HG03103 (cell line): ENCODE measurements around the gene KRTAP9-9.
"Not testable (repeated sequence)": the region's sequence is repeated elsewhere in the genome, so short reads cannot be mapped to it uniquely, and the experiment has no call there.

ENCODE experiments used
- ATAC-seq: cut with Tn5 transposase; IDR thresholded peaks from one replicate; pipeline ENCODE4 v1.9.1; 2021; ENCODE audit warnings: low read depth; ENCODE audit not compliant: unreplicated experiment

KRTAP9-9 gene

DNA sequence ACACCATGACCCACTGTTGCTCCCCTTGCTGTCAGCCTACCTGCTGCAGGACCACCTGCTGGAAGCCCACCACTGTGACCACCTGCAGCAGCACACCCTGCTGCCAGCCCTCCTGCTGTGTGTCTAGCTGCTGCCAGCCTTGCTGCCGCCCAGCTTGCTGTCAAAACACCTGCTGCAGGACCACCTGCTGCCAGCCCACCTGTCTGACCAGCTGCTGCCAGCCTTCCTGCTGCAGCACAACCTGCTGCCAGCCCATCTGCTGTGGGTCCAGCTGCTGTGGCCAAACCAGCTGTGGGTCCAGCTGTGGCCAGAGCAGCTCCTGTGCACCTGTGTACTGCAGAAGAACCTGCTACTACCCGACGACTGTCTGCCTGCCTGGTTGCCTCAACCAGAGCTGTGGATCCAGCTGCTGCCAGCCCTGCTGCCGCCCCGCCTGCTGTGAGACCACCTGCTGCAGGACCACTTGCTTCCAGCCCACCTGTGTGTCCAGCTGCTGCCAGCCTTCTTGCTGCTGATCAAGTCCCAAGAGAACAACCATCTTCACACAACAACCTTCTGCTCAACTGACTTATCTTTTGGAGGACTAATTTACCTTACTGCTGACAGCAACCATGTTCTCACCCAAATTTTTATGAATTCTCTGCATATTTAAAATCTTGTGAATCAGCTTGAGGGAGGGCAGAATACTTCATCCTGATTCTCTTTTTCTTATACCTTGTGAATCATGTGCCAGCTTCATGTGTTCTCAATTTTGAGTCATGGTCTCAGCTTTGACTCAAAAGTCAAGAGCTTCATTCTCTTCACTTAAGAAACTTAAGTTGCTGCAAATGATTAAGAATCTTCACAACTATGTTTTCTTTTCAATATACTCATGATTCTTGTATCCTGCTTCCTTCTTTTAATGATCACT lies at the start of gene KRTAP9-9:
Gene KRTAP9-9 (plus strand): TSS at position 4 of the 910 bp plus-strand sequence.
- not testable (repeated sequence) for ATAC-seq

GRCh38 chr17:41211845-41212466 lies 43.2 kb upstream of the KRTAP9-9 start:
- ATAC-seq, result no peak

GRCh38 chr17:41212524-41213169 lies 42.5 kb upstream of the KRTAP9-9 start:
- ATAC-seq, result no peak

- no peak for ATAC-seq
These were observed 39.5 kb upstream of the KRTAP9-9 start for GRCh38 chr17:41215681-41216080.

- no peak for ATAC-seq
These were observed 31.4 kb upstream of the KRTAP9-9 start for GRCh38 chr17:41223821-41224220.

GRCh38 chr17:41226051-41226450 lies 29.1 kb upstream of the KRTAP9-9 start:
- ATAC-seq, result no peak

DNA sequence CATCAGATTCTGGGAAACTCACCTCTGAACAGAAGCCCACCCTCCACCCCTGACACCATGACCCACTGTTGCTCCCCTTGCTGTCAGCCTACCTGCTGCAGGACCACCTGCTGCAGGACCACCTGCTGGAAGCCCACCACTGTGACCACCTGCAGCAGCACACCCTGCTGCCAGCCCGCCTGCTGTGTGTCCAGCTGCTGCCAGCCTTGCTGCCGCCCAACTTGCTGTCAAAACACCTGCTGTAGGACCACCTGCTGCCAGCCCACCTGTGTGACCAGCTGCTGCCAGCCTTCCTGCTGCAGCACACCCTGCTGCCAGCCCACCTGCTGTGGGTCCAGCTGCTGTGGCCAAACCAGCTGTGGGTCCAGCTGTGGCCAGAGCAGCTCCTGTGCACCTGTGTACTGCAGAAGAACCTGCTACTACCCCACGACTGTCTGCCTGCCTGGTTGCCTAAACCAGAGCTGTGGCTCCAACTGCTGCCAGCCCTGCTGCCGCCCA lies 28.5 kb upstream of the KRTAP9-9 start, which contains the start of gene KRTAP9-2:
Gene KRTAP9-2 (plus strand): TSS at position 51 of the 498 bp plus-strand sequence. CDS start 7 bp downstream, at position 58.
- ATAC-seq, result not testable (repeated sequence)

DNA sequence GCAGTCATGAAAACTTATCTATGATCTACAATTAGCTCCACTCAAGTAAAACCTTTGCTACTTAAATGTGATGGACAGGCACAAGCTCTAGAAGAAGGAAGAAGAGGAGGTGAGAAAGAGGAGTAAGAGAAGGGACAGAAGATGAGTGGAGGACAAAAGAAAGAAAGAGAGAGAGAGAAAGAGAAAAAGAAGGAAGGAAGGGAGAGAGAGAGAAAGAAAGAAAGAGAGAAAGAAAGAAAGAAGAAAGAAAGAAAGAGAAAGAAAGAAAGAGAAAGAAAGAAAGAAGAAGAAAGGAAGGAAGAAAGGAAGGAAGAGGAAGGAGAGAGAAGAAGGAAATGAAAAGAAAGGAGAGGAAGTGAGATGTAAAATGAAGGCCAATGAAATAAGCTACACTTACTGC lies 25.1 kb upstream of the KRTAP9-9 start:
- ATAC-seq, result no peak

DNA sequence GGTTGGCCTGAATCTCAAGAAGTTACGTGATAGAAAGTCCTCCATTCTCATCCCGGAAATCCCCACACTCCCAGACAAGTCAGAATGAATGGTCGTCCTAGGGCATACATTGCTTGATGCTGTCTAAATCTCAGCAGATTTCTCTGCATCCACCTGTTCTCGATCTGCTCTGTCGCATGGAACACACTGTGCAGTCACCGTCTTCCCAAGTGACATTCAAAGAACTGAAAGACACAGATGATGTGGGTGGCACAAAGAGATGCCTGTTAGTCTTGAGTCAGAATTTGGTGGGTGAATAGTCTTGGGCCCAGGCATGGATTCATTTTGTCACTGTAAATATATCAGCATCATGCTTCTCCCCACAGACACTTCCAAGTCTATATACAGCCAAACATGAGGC lies 23.5 kb upstream of the KRTAP9-9 start:
- no peak for ATAC-seq

DNA sequence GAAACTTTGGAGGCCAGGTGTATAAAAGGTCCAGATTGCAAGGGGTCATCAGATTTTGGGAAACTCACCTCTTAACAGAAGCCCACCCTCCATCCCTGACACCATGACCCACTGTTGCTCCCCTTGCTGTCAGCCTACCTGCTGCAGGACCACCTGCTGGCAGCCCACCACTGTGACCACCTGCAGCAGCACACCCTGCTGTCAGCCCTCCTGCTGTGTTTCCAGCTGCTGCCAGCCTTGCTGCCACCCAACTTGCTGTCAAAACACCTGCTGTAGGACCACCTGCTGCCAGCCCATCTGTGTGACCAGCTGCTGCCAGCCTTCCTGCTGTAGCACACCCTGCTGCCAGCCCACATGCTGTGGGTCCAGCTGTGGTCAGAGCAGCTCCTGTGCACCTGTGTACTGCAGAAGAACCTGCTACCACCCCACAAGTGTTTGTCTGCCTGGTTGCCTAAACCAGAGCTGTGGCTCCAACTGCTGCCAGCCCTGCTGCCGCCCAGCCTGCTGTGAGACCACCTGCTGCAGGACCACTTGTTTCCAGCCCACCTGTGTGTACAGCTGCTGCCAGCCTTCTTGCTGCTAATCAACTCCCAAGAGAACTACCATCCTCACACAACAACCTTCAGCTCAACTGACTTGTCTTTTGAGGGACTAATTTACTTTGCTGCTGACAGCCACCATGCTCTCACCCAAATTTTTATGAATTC lies 22.6 kb upstream of the KRTAP9-9 start, which contains the start of gene KRTAP9-3:
Gene KRTAP9-3 (plus strand): TSS at position 51 of the 707 bp plus-strand sequence. CDS start 53 bp downstream, at position 104.
- ATAC-seq, result not testable (repeated sequence)

DNA sequence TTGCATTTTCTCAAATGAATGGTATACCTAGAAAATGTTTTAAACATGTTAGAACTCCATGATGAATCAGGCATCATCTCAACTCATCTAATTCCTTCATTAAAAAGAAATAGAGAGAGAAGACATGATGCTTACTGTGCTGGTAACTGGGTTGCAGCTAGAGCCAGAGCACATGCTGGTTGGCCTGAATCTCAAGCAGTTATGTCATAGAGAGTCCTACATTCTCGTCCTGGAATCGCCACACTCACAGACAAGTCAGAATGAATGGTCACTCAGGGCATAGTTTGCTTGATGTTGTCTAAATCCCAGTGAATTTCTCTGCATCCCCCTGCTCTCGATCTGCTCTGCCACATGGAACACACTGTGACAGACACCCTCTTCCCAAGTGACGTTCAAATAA lies 18.1 kb upstream of the KRTAP9-9 start:
- ATAC-seq, result not testable (repeated sequence)

GRCh38 chr17:41237949-41238437 lies 17.2 kb upstream of the KRTAP9-9 start, which contains the start of gene KRTAP9-8:
Gene KRTAP9-8 (plus strand): TSS chr17:41237999. CDS start chr17:41238052, 53 bp downstream.
- ATAC-seq, result not testable (repeated sequence)

DNA sequence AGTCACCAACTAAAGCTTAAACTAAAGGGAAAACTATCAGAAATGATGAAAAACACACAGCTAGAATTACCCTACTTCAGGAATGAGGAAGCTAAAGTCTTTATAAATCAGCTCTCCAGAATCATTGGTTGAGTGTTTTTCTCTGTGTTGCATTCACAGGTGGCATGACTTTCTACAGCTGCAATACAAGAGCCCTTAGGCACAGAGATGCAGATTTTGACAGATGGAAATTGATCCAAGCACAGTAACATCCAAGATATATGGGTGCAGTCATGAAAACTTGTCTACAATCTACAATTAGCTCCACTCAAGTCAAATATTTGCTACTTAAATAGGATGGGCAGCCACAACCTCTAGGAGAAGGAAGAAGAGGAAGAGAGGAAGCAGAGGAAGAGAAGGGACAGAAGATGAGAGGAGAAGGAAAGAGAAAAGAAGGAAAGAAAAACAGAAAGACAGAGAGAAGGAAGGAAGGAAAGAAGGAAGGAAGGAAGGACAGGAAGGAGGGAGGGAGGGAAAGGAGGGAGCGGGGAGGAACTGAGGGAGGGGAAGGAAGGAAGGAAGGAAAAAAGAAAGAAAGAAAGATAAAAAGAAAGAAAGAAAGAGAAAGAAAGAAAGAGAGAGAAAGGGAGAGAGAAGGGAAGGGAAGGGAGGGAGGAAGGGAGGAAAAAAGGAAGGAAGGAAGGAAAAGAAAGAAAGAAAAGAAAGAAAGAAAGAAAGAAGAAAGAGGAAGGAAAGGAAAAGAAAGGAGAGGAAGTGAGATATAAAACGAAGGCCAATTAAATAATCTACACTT lies 8.0 kb upstream of the KRTAP9-9 start:
- not testable (repeated sequence) for ATAC-seq

DNA sequence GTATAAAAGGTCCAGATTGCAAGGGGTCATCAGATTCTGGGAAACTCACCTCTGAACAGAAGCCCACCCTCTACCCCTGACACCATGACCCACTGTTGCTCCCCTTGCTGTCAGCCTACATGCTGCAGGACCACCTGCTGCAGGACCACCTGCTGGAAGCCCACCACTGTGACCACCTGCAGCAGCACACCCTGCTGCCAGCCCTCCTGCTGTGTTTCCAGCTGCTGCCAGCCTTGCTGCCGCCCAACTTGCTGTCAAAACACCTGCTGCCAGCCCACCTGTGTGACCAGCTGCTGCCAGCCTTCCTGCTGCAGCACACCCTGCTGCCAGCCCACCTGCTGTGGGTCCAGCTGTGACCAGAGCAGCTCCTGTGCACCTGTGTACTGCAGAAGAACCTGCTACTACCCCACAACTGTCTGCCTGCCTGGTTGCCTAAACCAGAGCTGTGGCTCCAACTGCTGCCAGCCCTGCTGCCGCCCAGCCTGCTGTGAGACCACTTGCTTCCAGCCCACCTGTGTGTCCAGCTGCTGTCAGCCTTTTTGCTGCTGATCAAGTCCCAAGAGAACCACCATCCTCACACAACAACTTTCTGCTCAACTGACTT lies 5.4 kb upstream of the KRTAP9-9 start, which contains the start of gene KRTAP9-4:
Gene KRTAP9-4 (plus strand): TSS at position 51 of the 604 bp plus-strand sequence. CDS start 34 bp downstream, at position 85.
- not testable (repeated sequence) for ATAC-seq

- ATAC-seq, result no peak
These were observed 3.9 kb upstream of the KRTAP9-9 start for GRCh38 chr17:41251261-41251660.

DNA sequence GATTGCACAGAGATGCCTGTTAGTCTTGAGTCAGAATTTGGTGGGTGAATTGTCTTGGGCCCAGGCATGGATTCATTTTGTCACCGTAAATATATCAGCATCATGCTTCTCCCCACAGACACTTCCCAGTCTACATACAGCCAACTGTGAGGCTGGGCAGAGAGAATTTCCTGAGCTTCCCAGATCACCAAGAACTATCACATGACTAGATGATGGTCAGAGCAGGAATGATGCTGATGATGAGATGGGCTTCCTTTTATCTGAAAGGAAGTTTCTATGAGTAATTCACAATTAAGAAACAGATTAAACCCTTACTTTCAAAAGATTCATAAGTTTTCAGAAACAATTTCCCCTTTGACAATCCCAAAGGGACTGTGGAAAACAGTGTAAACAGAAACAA lies 323 bp upstream of the KRTAP9-9 start:
- no peak for ATAC-seq

DNA sequence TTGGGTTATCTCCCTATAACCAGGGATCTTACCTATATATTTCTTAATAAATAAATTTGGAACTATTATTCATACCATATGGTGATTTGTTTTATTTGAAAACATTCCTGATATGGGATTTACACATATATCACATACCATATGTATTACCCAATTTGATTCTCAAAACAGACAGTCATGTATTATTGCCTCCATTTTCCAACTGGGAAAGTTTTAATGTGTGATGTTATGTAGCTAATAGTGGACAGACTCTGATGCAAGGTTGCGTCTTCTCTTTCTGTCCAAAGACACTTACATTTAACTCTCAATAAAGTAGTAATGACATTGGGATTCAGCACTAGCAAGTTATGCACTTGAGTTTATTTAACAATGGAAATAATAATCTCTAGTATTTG lies 1.1 kb downstream of the KRTAP9-9 start:
- ATAC-seq, result no peak

DNA sequence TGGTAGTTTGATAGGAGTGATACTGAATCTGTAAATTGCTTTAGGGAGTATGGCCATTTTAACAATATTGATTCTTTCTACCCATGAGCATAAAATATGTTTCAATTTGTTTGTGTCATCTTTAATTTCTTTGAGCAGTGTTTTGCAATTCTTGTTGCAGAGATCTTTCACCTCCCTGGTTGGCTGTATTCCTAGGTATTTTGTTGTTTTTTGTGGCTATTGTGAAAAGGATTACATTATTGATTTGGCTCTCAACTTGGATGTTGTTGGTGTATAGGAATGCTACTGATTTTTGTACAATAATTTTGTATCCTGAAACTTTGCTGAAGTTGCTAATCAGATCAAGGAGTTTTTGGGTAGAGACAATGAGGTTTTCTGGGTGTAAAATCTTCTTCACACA lies 3.2 kb downstream of the KRTAP9-9 start:
- no peak for ATAC-seq

GRCh38 chr17:41263212-41263611 lies 8.0 kb downstream of the KRTAP9-9 start:
- ATAC-seq, result no peak
